ENCODE measurements around the gene SERPINF2.
"Not testable (repeated sequence)": the region's sequence is repeated elsewhere in the genome, so short reads cannot be mapped to it uniquely, and the experiment has no call there.

DNA sequence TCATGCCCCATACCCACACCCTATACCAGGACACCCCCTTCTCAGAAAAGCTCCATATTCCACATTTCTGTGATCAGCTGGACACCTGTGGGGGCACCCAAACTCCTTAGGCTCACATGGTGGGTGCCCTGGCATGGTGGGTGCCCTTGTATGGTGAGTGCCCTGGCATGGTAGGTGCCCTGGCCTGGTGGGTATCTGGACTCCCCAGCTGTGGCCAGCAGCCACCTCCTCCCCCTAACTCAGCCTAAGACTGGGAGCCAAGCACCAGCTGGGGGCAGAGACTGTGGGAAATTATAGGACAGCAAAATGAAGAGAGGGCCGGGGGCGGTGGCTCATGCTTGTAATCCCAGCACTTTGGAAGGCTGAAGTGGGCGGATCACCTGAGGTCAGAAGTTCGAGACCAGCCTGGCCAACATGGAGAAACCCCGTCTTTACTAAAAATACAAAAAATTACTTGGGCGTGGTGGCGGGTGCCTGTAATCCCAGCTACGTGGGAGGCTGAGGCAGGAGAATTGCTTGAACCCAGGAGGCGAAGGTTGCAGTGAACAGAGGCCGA, 33.8 kb upstream of the SERPINF2 start:
- TF ChIP-seq POLR2A, POLR2AphosphoS5 (IDR thresholded peaks at IDR 0.05): not testable (repeated sequence)
- TF ChIP-seq, protein P1, sequence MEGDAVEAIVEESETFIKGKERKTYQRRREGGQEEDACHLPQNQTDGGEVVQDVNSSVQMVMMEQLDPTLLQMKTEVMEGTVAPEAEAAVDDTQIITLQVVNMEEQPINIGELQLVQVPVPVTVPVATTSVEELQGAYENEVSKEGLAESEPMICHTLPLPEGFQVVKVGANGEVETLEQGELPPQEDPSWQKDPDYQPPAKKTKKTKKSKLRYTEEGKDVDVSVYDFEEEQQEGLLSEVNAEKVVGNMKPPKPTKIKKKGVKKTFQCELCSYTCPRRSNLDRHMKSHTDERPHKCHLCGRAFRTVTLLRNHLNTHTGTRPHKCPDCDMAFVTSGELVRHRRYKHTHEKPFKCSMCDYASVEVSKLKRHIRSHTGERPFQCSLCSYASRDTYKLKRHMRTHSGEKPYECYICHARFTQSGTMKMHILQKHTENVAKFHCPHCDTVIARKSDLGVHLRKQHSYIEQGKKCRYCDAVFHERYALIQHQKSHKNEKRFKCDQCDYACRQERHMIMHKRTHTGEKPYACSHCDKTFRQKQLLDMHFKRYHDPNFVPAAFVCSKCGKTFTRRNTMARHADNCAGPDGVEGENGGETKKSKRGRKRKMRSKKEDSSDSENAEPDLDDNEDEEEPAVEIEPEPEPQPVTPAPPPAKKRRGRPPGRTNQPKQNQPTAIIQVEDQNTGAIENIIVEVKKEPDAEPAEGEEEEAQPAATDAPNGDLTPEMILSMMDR (IDR thresholded peaks at IDR 0.05) = not testable (repeated sequence)

Measured in breast epithelium (tissue), 3 donors.